Lower lobe of right lung (tissue), 2 donors: ENCODE measurements around the gene PSMB5. TPM values are rescaled to one million over a fixed set of nuclear protein-coding genes. Genes with fewer than 3 reads are reported as not detected.

Source experiments
- ATAC-seq, 2 donors: fragments of 200-7000 bp; cut with Tn5 transposase; one replicate each; pipeline ENCODE4 v1.9.1; 2020 to 2022; ENCODE audit warnings: mild to moderate bottlenecking in 2 of 2, moderate library complexity in 2 of 2
- DNase-seq: peaks from one replicate; pipeline ENCODE4 v3.0.0-alpha.2; 2020
- H3K27ac ChIP-seq: fragments of 200-600 bp; one replicate; pipeline ENCODE4 v1.8.0; 2022
- H3K27me3 ChIP-seq: fragments of 200-600 bp; one replicate; pipeline ENCODE4 v1.8.0; 2022; ENCODE audit warnings: low read depth
- H3K36me3 ChIP-seq: fragments of 200-600 bp; one replicate; pipeline ENCODE4 v1.8.0; 2022; ENCODE audit warnings: mild to moderate bottlenecking
- H3K4me1 ChIP-seq: fragments of 200-600 bp; one replicate; pipeline ENCODE4 v1.8.0; 2022
- H3K4me3 ChIP-seq: fragments of 200-600 bp; one replicate; pipeline ENCODE4 v1.8.0; 2022; ENCODE audit warnings: mild to moderate bottlenecking
- H3K9me3 ChIP-seq: fragments of 200-600 bp; one replicate; pipeline ENCODE4 v1.8.0; 2022
- CTCF ChIP-seq: fragments of 200-600 bp; IDR thresholded peaks from one replicate; pipeline ENCODE4 v1.8.0; 2022; ENCODE audit warnings: antibody characterized with exemption, mild to moderate bottlenecking
- intact Hi-C: fragments of 100-400 bp; cut with DNase I; formaldehyde crosslinking; loops from one replicate; pipeline ENCODE4 v1.11.0; 2022
- total RNA-seq: library from RNA; stranded (reverse); fragmentation: NEBNext Ultra II Directional; extraction: Animal tissue kit (Norgen Biotek cat#: 25700); gene quantifications from one replicate; pipeline ENCODE4 v1.2.1, GENCODE V29; 2021
- donor health status: DM: no; HTN: yes; CAD: no; lungs with severe emphysema.

The PSMB5 gene
- total RNA-seq, 1 donor from 2014 or later, result 71.5 TPM

- Histone ChIP-seq H3K4me3 (peak overlapping the region; percentile 81), H3K27ac (peak overlapping the region; percentile 58), H3K27me3 (no peaks in the 10 kb centered on the region), H3K36me3 (peaks cover 45% of the 10 kb centered on the region), H3K4me1 (peaks cover 23% of the 10 kb centered on the region), H3K9me3 (no peaks in the 10 kb centered on the region)
- intact Hi-C loops, result loop anchor here (5.0 kb wide), 1 partner anchor 71 kb away; no protein-coding TSS in a partner anchor
- peak; percentile 87 for ATAC-seq
- peak; percentile 89 for DNase-seq
- peak; percentile 95 for TF ChIP-seq CTCF
Observed at GRCh38 chr14:23057757-23058653, 23.3 kb upstream of the PSMB5 start.

- intact Hi-C loops, result loop anchor here (5.0 kb wide), 1 partner anchor 70 kb away; no protein-coding TSS in a partner anchor
- H3K27ac ChIP-seq, result peak within 1 kb of the TSS; percentile 58
Observed at GRCh38 chr14:23056956-23057756, 22.5 kb upstream of the PSMB5 start, which contains the start of gene CDH24. Gene CDH24, minus strand, starts transcription at chr14:23057520. Its CDS starts 1,787 bp downstream, at chr14:23055733.

GRCh38 chr14:23056145-23056955 is 21.6 kb upstream of the PSMB5 start:
- Histone ChIP-seq H3K27ac (no peak overlapping the region), H3K4me3 (peak overlapping the region; percentile 81), H3K27me3 (no peaks in the 10 kb centered on the region), H3K36me3 (peaks cover 29% of the 10 kb centered on the region), H3K9me3 (no peaks in the 10 kb centered on the region), H3K4me1 (peaks cover 15% of the 10 kb centered on the region)
- TF ChIP-seq CTCF, result peak; percentile 64
- ATAC-seq (peak; percentile 73 to 75), DNase-seq (peak; percentile 74)
- intact Hi-C loops, result loop anchor here (5.0 kb wide), 1 partner anchor 69 kb away; no protein-coding TSS in a partner anchor

More at GRCh38 chr14:23056956-23057756, 22.5 kb upstream of the PSMB5 start, which contains the start of gene CDH24:
- Histone ChIP-seq H3K4me3 (peak within 1 kb of the TSS; percentile 81), H3K36me3 (peaks cover 37% of the 10 kb centered on the region), H3K9me3 (no peaks in the 10 kb centered on the region), H3K4me1 (peaks cover 18% of the 10 kb centered on the region), H3K27me3 (no peaks in the 10 kb centered on the region)
- no peak for TF ChIP-seq CTCF
- ATAC-seq, result peak; percentile 76 to 80
- DNase-seq, result peak; percentile 79

GRCh38 chr14:23055621-23056144 is 21.0 kb upstream of the PSMB5 start:
- no peaks in the 10 kb centered on the region for H3K9me3 ChIP-seq
- TF ChIP-seq CTCF, result no peak
- intact Hi-C loops, result loop anchor here (5.0 kb wide), 1 partner anchor 68 kb away; no protein-coding TSS in a partner anchor
- no peak overlapping the region for H3K27ac ChIP-seq
- ATAC-seq (no peak), DNase-seq (no peak)
- peaks cover 15% of the 10 kb centered on the region for H3K4me1 ChIP-seq
- H3K4me3 ChIP-seq, result no peak overlapping the region
- peaks cover 22% of the 10 kb centered on the region for H3K36me3 ChIP-seq
- H3K27me3 ChIP-seq, result no peaks in the 10 kb centered on the region
